Measurements from ENCODE around the gene RBFOX2.

DNA sequence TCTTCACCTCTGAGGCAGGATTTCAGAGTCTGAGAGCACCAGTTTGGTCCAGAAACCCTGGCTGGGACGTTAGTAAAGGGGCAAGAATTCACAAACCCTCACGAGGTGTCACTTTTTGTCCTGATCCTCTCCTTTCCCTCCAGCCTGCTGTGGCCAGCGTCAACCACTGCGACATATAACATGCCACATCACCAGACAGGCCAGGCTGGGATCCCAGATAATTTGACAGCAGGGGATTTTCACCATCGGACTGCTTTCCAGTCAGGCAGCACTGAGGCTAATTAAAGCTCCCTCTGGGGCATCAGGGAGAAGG is 36.8 kb upstream of the RBFOX2 start:
- TF ChIP-seq, protein P1, sequence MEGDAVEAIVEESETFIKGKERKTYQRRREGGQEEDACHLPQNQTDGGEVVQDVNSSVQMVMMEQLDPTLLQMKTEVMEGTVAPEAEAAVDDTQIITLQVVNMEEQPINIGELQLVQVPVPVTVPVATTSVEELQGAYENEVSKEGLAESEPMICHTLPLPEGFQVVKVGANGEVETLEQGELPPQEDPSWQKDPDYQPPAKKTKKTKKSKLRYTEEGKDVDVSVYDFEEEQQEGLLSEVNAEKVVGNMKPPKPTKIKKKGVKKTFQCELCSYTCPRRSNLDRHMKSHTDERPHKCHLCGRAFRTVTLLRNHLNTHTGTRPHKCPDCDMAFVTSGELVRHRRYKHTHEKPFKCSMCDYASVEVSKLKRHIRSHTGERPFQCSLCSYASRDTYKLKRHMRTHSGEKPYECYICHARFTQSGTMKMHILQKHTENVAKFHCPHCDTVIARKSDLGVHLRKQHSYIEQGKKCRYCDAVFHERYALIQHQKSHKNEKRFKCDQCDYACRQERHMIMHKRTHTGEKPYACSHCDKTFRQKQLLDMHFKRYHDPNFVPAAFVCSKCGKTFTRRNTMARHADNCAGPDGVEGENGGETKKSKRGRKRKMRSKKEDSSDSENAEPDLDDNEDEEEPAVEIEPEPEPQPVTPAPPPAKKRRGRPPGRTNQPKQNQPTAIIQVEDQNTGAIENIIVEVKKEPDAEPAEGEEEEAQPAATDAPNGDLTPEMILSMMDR (IDR thresholded peaks at IDR 0.05) = no peak
- TF ChIP-seq EZH2 (IDR thresholded peaks at IDR 0.05; ENCODE audit: borderline replicate concordance, insufficient read depth, low read depth, low read length, poor library complexity, severe bottlenecking) = no peak

Measured in B cell (primary cell).